HepG2 (cell line): ENCODE data around the gene MAN1A1. TPM values are rescaled to one million over a fixed set of nuclear protein-coding genes. Genes with fewer than 3 reads are reported as not detected.
A peak's percentile ranks its signal among the peaks of the same experiment; 100 is the strongest.

Experiments used
- AGO1 ChIP-seq: fragments of 200-400 bp; formaldehyde crosslinking; IDR thresholded peaks from 2 replicates; pipeline ENCODE4 v1.6.1; 2017; ENCODE audit warnings: mild to moderate bottlenecking, low read depth, low read length, moderate library complexity; ENCODE audit not compliant: poor library complexity, severe bottlenecking
- ARID5B ChIP-seq: IDR thresholded peaks from 2 replicates; pipeline ENCODE4 v1.4.0; 2020; ENCODE audit warnings: mild to moderate bottlenecking, missing genetic modification reagents
- BRD4 ChIP-seq: sonication (generic); formaldehyde crosslinking; IDR thresholded peaks from 2 replicates; pipeline ENCODE4 v1.4.0; 2020; ENCODE audit warnings: missing genetic modification reagents
- GRHL1 ChIP-seq: sonication (generic); formaldehyde crosslinking; conservative IDR thresholded peaks from 2 replicates; pipeline ENCODE4 v1.8.0; 2022; ENCODE audit warnings: missing genetic modification reagents
- IRX3 ChIP-seq: sonication (generic); formaldehyde crosslinking; IDR thresholded peaks from 2 replicates; pipeline ENCODE4 v1.8.1; 2023; ENCODE audit warnings: mild to moderate bottlenecking, low read depth, missing genetic modification reagents, borderline replicate concordance
- JARID2 ChIP-seq: sonication (generic); formaldehyde crosslinking; IDR thresholded peaks from 2 replicates; pipeline ENCODE4 v1.8.1; 2023; ENCODE audit warnings: missing genetic modification reagents, inconsistent platforms; ENCODE audit not compliant: insufficient replicate concordance
- MLX ChIP-seq: IDR thresholded peaks from 2 replicates; pipeline ENCODE4 v1.6.1; 2016
- MLXIP ChIP-seq: sonication (generic); formaldehyde crosslinking; IDR thresholded peaks from 2 replicates; pipeline ENCODE4 v1.9.0; 2021; ENCODE audit warnings: missing genetic modification reagents, borderline replicate concordance
- MTA1 ChIP-seq: sonication (generic); formaldehyde crosslinking; IDR thresholded peaks from 2 replicates; pipeline ENCODE4 v1.4.0; 2020; ENCODE audit warnings: missing genetic modification reagents, mild to moderate bottlenecking, borderline replicate concordance
- NCOA2 ChIP-seq: sonication (generic); formaldehyde crosslinking; IDR thresholded peaks from 2 replicates; pipeline ENCODE4 v1.8.0; 2022; ENCODE audit warnings: inconsistent platforms
- PPARG ChIP-seq: conservative IDR thresholded peaks from 2 replicates; pipeline ENCODE4 v1.6.1; 2016; ENCODE audit warnings: missing biosample characterization, missing genetic modification reagents
- REXO4 ChIP-seq: sonication (generic); formaldehyde crosslinking; IDR thresholded peaks from 2 replicates; pipeline ENCODE4 v1.8.0; 2022; ENCODE audit warnings: missing genetic modification reagents, mild to moderate bottlenecking, borderline replicate concordance
- ZMAT3 ChIP-seq: sonication (generic); formaldehyde crosslinking; conservative IDR thresholded peaks from 2 replicates; pipeline ENCODE4 v1.7.0; 2021; ENCODE audit warnings: missing genetic modification reagents
- ZMYM4 ChIP-seq: sonication (generic); formaldehyde crosslinking; IDR thresholded peaks from 2 replicates; pipeline ENCODE4 v1.8.1; 2023; ENCODE audit warnings: mild to moderate bottlenecking, missing genetic modification reagents
- ZNF124 ChIP-seq: sonication (generic); formaldehyde crosslinking; IDR thresholded peaks from 2 replicates; pipeline ENCODE4 v1.4.0; 2020; ENCODE audit warnings: missing genetic modification reagents
- ZNF431 ChIP-seq: sonication (generic); formaldehyde crosslinking; IDR thresholded peaks from 2 replicates; pipeline ENCODE4 v1.9.0; 2022; ENCODE audit warnings: missing genetic modification reagents, low read depth, mild to moderate bottlenecking, borderline replicate concordance
- ZNF512 ChIP-seq: sonication (generic); formaldehyde crosslinking; IDR thresholded peaks from 2 replicates; pipeline ENCODE4 v1.4.0; 2020; ENCODE audit warnings: mild to moderate bottlenecking, missing genetic modification reagents
- ZNF850 ChIP-seq: sonication (generic); formaldehyde crosslinking; conservative IDR thresholded peaks from 2 replicates; pipeline ENCODE4 v1.9.0; 2021; ENCODE audit warnings: mild to moderate bottlenecking, missing genetic modification reagents
- polyA plus RNA-seq, 8 experiments: library from polyadenylated mRNA; depleted of rRNA in 3 of 8; stranded (reverse) in 7 of 8; unstranded in 1 of 8; fragments of >200 nt; fragmentation: Illumina TruSeq in 4 of 8; extraction: Trizol in 4 of 8; gene quantifications; 2 replicates each; pipeline versions ENCODE4 v1.2.1 to v1.2.3, GENCODE V29; 2011 to 2016; ENCODE audit warnings: low read depth in 4 of 8, missing spikeins in 1 of 8, mixed read lengths in 1 of 8; ENCODE audit not compliant: insufficient read depth in 1 of 8
- total RNA-seq, 5 experiments: library from RNA; depleted of rRNA; stranded (reverse); fragments of >200 nt; fragmentation: Illumina TruSeq; extraction: Trizol; gene quantifications; 2 replicates each; pipeline ENCODE4 v1.2.3, GENCODE V29; 2016; ENCODE audit warnings: low read depth in 1 of 5

Gene MAN1A1
- total and polyA plus RNA-seq, 2 of the 13 experiments (the other 11 are each of a cell fraction or from before 2014, with no cell fraction given): 156 to 236 TPM

GRCh38 chr6:119170447-119171087 lies 179.0 kb downstream of the MAN1A1 start (continued):
- TF ChIP-seq MLXIP (CRISPR knock-in tag) (no peak), AGO1 (no peak), ARID5B (CRISPR knock-in tag) (peak; percentile 92), REXO4 (CRISPR knock-in tag) (no peak), BRD4 (CRISPR knock-in tag) (peak; percentile 20; the same call in 1 of the 2 replicates), ZNF431 (CRISPR knock-in tag) (no peak), MLX (peak; percentile 36; the same call in 1 of the 2 replicates), PPARG (peak; percentile 79), IRX3 (CRISPR knock-in tag) (no peak), ZMYM4 (CRISPR knock-in tag) (peak; percentile 30; the same call in 1 of the 2 replicates), ZNF124 (CRISPR knock-in tag) (peak; percentile 71; the same call in 1 of the 2 replicates), ZNF512 (CRISPR knock-in tag) (no peak), MTA1 (CRISPR knock-in tag) (no peak), ZMAT3 (no peak), NCOA2 (CRISPR knock-in tag) (peak; percentile 95), JARID2 (CRISPR knock-in tag) (no peak), ZNF850 (CRISPR knock-in tag) (no peak), GRHL1 (CRISPR knock-in tag) (no peak)
